ENCODE data around the gene SRGN. TPM values are rescaled to one million over a fixed set of nuclear protein-coding genes. Genes with fewer than 3 reads are reported as not detected.
"Not testable (repeated sequence)": the region's sequence is repeated elsewhere in the genome, so short reads cannot be mapped to it uniquely, and the experiment has no call there.

Gene SRGN
- total RNA-seq, 2 donors from 2014 or later: 52.7 to 55.7 TPM

GRCh38 chr10:69125554-69125953, 37.7 kb downstream of the SRGN start:
- intact Hi-C loops (cut with DNase I): no loop called here

GRCh38 chr10:69130251-69130650, 42.3 kb downstream of the SRGN start:
- ATAC-seq (no peak), DNase-seq (no peak)
- no peaks in the 10 kb centered on the region for H3K27me3 ChIP-seq
- no peak overlapping the region for H3K4me3 ChIP-seq
- H3K36me3 ChIP-seq (replicated peaks in 1 of 2; ENCODE audit: insufficient read depth in 1 of 2, low read depth in 2 of 2): no peaks in the 10 kb centered on the region
- H3K9me3 ChIP-seq: no peaks in the 10 kb centered on the region
- TF ChIP-seq POLR2A (IDR thresholded peaks at IDR 0.05) (no peak), CTCF (IDR thresholded peaks at IDR 0.05) (no peak)
- 34 to 45% methylated on average over 2 of the region's 2 CpGs for WGBS, 2 donors
- peaks cover 18% of the 10 kb centered on the region for H3K4me1 ChIP-seq
- no peak overlapping the region for H3K27ac ChIP-seq
- intact Hi-C loops (cut with DNase I): no loop called here

More at GRCh38 chr10:69125554-69125953, 37.7 kb downstream of the SRGN start:
- ATAC-seq: no peak
- H3K27me3 ChIP-seq: no peaks in the 10 kb centered on the region
- peaks cover 26% of the 10 kb centered on the region for H3K4me1 ChIP-seq
- no peaks in the 10 kb centered on the region for H3K36me3 ChIP-seq (replicated peaks in 1 of 2; ENCODE audit: insufficient read depth in 1 of 2, low read depth in 2 of 2)
- H3K9me3 ChIP-seq: no peaks in the 10 kb centered on the region
- WGBS, 2 donors: 36 to 38% methylated on average over 1 of the region's 1 CpG
- H3K4me3 ChIP-seq: no peak overlapping the region
- peak overlapping the region in 1 of 4 donors; percentile 93 for H3K27ac ChIP-seq
- DNase-seq: no peak
- TF ChIP-seq CTCF (IDR thresholded peaks at IDR 0.05) (no peak), POLR2A (IDR thresholded peaks at IDR 0.05) (no peak)

- ATAC-seq (no peak), DNase-seq (no peak)
- H3K27ac ChIP-seq: no peak overlapping the region
- no peak overlapping the region for H3K4me3 ChIP-seq
- no peak for TF ChIP-seq CTCF (IDR thresholded peaks at IDR 0.05)
- TF ChIP-seq POLR2A (IDR thresholded peaks at IDR 0.05): no peak
- H3K9me3 ChIP-seq: no peaks in the 10 kb centered on the region
- H3K27me3 ChIP-seq: no peaks in the 10 kb centered on the region
- WGBS, 2 donors: 92% methylated on average over 2 of the region's 2 CpGs
- intact Hi-C loops (cut with DNase I): no loop called here
- no peaks in the 10 kb centered on the region for H3K36me3 ChIP-seq (replicated peaks in 1 of 2; ENCODE audit: insufficient read depth in 1 of 2, low read depth in 2 of 2)
- H3K4me1 ChIP-seq: no peaks in the 10 kb centered on the region
Observed at GRCh38 chr10:69139961-69140360, 52.1 kb downstream of the SRGN start.

GRCh38 chr10:69141304-69141703, 53.4 kb downstream of the SRGN start:
- H3K36me3 ChIP-seq (replicated peaks in 1 of 2; ENCODE audit: insufficient read depth in 1 of 2, low read depth in 2 of 2): no peaks in the 10 kb centered on the region
- H3K4me3 ChIP-seq: no peak overlapping the region
- H3K27me3 ChIP-seq: no peaks in the 10 kb centered on the region
- intact Hi-C loops (cut with DNase I): no loop called here
- WGBS, 2 donors: 79 to 85% methylated on average over 1 of the region's 1 CpG
- DNase-seq (no peak), ATAC-seq (no peak)
- no peaks in the 10 kb centered on the region for H3K4me1 ChIP-seq
- TF ChIP-seq POLR2A (IDR thresholded peaks at IDR 0.05): no peak
- TF ChIP-seq CTCF (IDR thresholded peaks at IDR 0.05): no peak
- H3K27ac ChIP-seq: no peak overlapping the region
- no peaks in the 10 kb centered on the region for H3K9me3 ChIP-seq

GRCh38 chr10:69142074-69142473, 54.2 kb downstream of the SRGN start:
- H3K4me3 ChIP-seq; H3K36me3 ChIP-seq (replicated peaks in 1 of 2; ENCODE audit: insufficient read depth in 1 of 2, low read depth in 2 of 2); DNase-seq; ATAC-seq; H3K9me3 ChIP-seq; H3K27me3 ChIP-seq; H3K4me1 ChIP-seq; H3K27ac ChIP-seq; intact Hi-C loops (cut with DNase I): not testable (repeated sequence)
- WGBS, 2 donors: 94 to 100% methylated on average over 3 of the region's 3 CpGs

Measured in body of pancreas (tissue), 4 donors.